DMS53 treated with DMSO at 0.1 percent for 48 hours (cell line): ENCODE measurements around the gene LSS.

Source experiments
- DNase-seq: peaks from one replicate; lab custom pipeline; 2025; ENCODE audit not compliant: unreplicated experiment; lab: John Stamatoyannopoulos, UW

Gene LSS

DNA sequence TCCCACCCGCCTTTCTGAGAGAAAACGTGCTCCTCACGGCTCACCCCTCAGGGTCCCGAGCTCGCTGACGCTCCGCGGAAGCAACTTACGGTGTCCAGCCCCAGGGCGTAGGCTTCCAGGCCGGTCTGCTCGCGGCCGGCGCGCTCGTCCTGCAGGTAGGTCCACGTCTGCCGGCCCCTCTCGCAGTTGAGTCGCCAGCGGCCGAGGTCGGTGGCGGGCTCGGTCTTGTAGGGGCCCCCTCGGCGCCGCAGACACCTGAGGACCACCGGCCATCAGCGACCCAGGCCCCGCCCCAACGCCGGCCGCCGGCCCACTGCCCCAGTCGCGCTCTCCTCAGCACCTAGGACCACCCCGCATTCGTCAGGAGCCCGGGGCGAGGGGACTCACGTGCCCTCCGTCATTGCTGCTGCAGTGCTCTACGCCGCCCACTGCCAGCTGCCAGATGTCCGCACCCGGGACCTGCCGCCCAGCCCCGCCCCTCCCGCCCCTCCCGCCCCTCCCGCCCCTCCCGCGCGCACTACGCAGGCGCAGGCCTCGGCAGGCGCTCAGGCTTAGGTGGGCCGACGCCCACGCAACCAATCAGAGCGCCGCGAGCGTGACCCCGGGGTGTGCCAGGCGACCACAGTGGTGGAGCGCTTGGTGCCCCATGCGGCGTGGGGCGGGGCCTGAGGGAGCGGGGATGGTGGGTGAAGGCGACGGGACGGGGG is at the start of gene LSS:
Gene LSS, minus strand, starts transcription at position 430 of the 707 bp plus-strand sequence. Its CDS starts 29 bp downstream, at position 401.
- DNase-seq, result peak; percentile 72

DNA sequence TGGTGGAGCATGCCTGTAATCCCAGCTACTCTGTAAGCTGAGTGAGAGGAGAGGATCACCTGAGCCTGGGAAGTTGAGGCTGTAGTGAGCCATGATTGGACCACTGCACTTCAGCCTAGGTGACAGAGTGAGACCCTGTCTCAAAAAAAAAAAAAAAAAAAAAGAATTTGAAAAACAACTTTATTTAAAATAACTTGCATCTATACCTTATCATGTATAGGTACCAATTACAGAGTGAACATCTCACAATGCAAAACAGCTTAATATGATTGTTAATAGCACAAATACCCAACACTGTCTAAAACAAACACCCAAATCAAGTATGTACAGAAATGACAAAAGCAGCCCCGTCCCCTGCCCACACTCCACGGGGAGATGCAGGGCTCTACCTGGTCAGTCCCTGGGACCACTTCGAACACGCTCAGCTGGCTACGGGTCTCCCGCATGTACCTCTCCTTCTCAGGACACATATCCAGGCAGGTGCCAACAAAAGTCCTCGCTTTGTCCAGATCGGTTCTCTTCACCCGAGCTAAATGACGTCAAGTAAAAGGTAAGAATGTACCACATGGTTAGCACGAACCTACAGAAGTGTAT is 46.3 kb upstream of the LSS start:
- DNase-seq, result no peak

- no peak for DNase-seq
Observed at GRCh38 chr21:46273341-46273740, 44.8 kb upstream of the LSS start.

DNA sequence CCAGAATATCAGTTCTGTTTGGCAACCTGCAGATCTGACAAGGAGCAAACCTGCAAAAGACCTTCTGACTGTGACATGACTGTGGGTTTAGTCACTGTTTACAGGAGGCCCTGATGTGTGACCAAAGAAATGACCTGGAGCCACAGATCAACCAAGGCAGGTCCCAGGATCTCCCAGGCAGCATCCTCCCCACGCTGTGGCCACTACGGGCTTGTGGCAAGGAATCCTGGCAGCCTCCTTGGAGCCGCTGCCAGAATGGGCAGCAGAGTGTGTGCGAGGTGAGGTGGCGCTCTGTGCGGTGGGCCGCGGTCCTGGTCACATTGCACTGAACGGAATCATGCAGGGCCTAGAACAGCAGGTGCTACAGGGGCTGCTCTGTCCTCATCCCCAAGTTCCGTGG is 40.9 kb upstream of the LSS start:
- no peak for DNase-seq

DNA sequence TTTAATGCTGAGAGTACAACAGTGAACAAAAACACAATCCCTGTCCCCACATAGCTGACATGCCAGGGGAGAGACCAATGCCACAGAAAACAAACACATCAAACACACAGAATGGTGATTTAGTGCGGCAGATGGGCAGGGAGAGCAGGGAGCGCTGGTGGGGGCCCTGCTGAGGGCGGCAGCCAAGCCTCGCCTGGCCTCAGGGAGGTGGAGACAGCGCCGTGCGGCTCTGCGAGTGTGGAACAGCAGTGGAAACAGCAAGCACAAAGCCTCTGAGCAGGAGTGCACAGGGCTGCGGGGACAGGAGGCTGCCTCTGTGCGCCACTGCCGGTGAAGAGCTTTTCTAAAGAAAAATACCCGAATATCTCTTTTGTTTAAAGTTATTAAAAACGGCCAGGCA is 39.8 kb upstream of the LSS start:
- no peak for DNase-seq

- no peak for DNase-seq
Observed at GRCh38 chr21:46266946-46267345, 38.4 kb upstream of the LSS start.

- DNase-seq, result no peak
Observed at GRCh38 chr21:46265736-46266525, 37.4 kb upstream of the LSS start.

DNA sequence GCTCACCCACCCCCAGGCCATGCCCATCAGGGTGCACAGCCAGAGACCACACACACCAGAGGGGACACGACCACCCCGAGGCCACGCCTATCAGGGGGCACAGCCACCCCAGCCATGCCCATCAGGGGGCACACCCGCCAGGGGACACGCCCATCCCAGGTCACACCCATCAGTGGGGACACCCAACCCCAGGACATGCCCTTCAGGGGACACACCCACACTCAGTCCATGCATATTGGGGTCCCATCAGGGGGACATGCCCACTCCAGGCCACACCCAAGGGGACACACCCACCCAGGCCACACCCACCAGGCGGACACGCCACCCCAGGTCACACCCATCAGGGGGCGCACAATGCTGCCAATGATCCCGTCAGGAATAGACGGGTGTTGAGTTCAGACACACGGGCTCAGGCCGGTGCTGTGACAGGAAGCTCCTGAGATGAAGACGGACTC is 36.1 kb upstream of the LSS start:
- DNase-seq, result no peak

GRCh38 chr21:46264046-46264689 is 35.6 kb upstream of the LSS start:
- DNase-seq, result no peak

DNA sequence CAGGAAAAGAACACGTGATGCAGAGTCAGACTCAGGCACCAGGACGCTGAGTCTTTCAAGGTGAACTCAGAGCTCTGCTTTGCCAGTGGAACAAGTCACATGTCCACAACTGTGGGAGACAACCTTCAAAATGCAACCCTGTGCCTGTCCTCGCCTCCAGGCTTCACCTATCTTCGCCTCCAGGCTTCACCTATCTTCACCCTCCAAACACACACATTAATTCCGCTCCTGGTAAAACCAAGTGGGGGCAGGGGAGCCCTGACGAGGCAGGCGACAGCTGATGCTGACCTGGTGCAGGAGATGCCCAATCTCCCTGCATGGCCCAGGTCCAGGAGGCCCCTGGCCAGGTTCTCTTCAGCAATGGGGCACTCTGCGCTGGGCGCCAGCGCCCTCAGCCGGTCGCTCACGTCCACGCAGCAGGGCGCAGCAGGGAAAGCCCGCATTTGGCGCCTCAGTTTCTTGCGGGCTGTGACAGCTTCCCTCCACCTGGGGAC is 28.0 kb upstream of the LSS start:
- DNase-seq, result no peak

GRCh38 chr21:46255758-46256337 is 27.3 kb upstream of the LSS start:
- no peak for DNase-seq

- no peak for DNase-seq
Observed at GRCh38 chr21:46255166-46255565, 26.6 kb upstream of the LSS start.

DNA sequence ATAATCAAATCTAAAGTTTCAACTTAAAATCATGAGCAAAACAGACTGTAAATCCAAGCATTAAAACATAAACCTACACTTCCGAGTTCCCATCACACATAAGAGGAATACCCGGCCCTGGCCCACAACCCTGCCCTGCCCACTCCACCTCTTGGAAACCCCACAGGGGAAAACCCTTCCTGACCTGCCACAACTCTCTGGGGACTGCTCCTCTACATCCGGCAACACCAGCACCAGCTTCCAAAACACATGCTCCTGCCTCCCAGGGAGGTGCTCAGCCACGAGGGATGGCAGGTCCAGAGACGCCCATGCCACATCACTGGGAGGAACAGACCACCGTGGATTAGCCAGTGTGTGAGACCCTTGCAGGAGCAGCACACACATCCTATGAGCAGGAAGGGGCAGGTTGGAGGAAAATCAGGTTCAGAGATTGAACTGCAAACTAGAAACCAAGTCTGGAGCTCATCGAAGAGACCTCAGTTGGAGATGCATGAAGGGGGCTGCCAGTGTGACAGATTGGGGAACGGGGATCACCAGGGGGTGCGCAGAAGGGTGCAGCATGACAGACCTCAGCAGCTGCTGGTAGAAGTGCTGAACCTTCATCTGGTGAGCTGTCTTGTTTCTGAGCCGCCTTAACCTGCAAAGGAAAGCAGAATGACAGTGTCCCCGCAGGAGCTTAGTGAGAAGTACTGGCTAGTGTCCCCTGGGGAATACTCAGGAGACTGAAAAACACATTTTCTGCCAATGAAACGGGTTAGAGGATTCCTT is 25.8 kb upstream of the LSS start:
- no peak for DNase-seq

GRCh38 chr21:46253610-46254124 is 25.1 kb upstream of the LSS start:
- no peak for DNase-seq

- no peak for DNase-seq
Observed at GRCh38 chr21:46252840-46253239, 24.3 kb upstream of the LSS start.

DNA sequence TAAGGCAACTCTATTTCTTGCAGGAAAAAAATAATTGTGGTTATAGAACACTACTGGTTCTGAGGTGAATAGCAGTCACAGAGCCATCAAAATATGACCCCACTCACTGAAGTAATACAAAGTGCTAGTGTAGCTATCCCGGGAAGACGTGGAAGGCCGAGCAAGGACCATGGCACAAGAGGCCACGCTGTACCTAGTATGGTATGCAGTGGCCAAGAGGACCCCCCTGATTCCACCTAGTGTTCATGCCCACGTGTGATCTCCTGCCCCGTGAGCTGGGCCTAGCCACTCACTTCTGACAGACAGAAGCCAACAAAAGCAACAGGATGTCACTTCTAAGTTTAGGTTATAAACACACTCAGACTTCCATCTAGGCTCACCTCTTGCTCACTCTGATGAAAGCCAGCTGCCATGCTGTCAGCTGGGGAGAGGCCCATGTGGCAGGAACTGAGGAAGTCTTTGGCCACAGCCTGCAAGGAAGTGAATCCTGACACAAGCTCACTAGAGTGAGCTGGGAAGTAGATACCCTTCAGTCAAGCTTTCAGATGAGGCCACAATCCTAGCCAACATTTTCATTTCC is 21.7 kb upstream of the LSS start:
- DNase-seq, result no peak

DNA sequence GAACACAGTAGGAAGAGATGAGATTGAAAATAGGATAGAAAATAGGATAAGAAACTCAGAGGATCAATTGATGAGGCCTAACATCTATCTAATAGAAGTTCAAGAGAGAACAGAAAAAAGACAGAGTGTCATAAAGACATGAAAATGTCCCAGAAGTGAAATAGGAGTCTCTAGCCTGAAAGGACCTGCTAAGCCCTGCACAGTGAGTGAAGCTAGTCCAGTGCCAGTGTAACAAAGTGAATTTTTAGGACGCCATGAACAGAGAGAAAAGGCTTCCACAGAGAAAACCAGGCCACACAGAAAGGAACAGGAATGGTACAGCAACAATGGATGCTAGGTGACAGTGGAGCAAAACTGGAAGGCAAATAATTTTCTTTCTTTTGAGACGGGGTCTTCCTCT is 20.3 kb upstream of the LSS start:
- DNase-seq, result no peak

GRCh38 chr21:46248422-46248782 is 19.8 kb upstream of the LSS start:
- no peak for DNase-seq

DNA sequence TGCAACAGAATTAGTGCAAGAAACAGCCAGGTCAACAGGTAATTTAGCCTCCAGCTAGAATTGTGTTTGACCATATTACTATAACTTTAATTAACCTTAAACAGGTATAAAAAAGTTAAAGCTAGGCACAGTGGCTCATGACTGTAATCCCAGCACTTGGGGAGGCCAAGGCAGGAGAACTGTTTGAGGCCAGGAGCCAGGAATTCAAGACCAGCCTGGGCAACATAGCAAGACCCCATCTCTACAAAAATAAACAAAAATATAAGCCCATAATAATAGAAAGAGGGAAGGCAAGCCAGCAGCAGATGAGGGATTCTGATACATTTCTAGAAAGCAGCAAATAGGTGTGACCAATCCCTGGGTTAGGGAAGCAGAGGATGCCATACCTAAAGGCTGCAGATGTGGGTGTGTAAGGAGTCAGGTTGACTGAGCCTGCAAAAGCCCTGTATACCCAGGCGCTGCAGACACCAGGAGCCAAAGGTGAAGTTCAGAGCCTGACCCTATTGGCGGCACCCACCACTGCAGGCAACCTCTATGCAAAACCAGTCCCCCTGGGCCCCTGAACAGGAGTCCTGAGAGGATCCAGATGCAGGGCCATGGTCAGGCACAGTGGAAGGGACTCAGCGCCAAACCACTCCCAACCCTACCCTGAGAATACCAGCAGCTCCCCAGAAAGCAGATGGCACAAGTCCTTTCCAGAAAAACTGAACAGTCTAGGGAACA is 19.3 kb upstream of the LSS start:
- DNase-seq, result no peak
